Activated naive CD8-positive, alpha-beta T cell treated with anti-CD3 and anti-CD28 coated beads, Interleukin-2, amount 10 ng/mL, durations not matched to agents 7 days and 5 days (primary cell): ENCODE measurements around the gene DGLUCY. TPM values are rescaled to one million over a fixed set of nuclear protein-coding genes. Genes with fewer than 3 reads are reported as not detected.
A peak's percentile ranks its signal among the peaks of the same experiment; 100 is the strongest.
"Not testable (repeated sequence)": the region's sequence is repeated elsewhere in the genome, so short reads cannot be mapped to it uniquely, and the experiment has no call there.

Source experiments
- ATAC-seq: fragments of 150-1000 bp; cut with Tn5 transposase; one replicate; pipeline ENCODE4 v1.10.0; 2021; ENCODE audit warnings: low read depth, moderate library complexity
- POLR2A ChIA-PET: fragments of 350-600 bp; sonication (Branson Sonifier 250); formaldehyde crosslinking; loops from one replicate; lab custom pipeline; 2021; ENCODE audit warnings: antibody characterized with exemption; lab: Charles Lee
- DNase-seq: peaks from one replicate; pipeline ENCODE4 v3.0.0; 2021
- H3K27ac Mint-ChIP-seq: one replicate; pipeline ENCODE4 v1.8.0; 2022; ENCODE audit warnings: mild to moderate bottlenecking, mixed read lengths
- H3K27me3 Mint-ChIP-seq: one replicate; pipeline ENCODE4 v1.8.0; 2022; ENCODE audit warnings: mild to moderate bottlenecking, moderate library complexity, mixed read lengths
- H3K36me3 Mint-ChIP-seq: one replicate; pipeline ENCODE4 v1.8.0; 2021; ENCODE audit warnings: mild to moderate bottlenecking, mixed read lengths
- H3K4me1 Mint-ChIP-seq: one replicate; pipeline ENCODE4 v1.8.0; 2021; ENCODE audit warnings: mixed read lengths
- H3K4me3 Mint-ChIP-seq: one replicate; pipeline ENCODE4 v1.8.0; 2022; ENCODE audit warnings: mild to moderate bottlenecking, moderate library complexity, mixed read lengths
- H3K9me3 Mint-ChIP-seq: one replicate; pipeline ENCODE4 v1.8.0; 2021; ENCODE audit warnings: mixed read lengths
- total RNA-seq, 2 experiments: library from RNA; stranded (reverse); gene quantifications; one replicate each; pipeline ENCODE4 v1.2.3, GENCODE V29; 2021

Gene DGLUCY
- total RNA-seq, 2 experiments from 2014 or later: 135 to 136 TPM

- POLR2A ChIA-PET: interaction anchor here (0.7 to 7.1 kb wide), 17 partner anchors 10 to 624 kb away, joined by 3 to 232 read pairs (median 6); partner anchors contain the start of genes CCDC88C, RPS6KA5 and TC2N
- no peak for ATAC-seq
- H3K4me3 Mint-ChIP-seq: peak overlapping the region; percentile 88
Observed at GRCh38 chr14:91243074-91243471, 129.2 kb downstream of the DGLUCY start.

GRCh38 chr14:91244501-91244901, 130.6 kb downstream of the DGLUCY start, which contains the start of gene GPR68:
GPR68 (minus strand) TSS chr14:91244704; CDS start chr14:91235050, 9,654 bp downstream.
- no peaks in the 10 kb centered on the region for H3K9me3 Mint-ChIP-seq
- peaks cover 78% of the 10 kb centered on the region for H3K4me1 Mint-ChIP-seq
- H3K27me3 Mint-ChIP-seq: no peaks in the 10 kb centered on the region
- POLR2A ChIA-PET: interaction anchor here (0.7 to 7.1 kb wide), 22 partner anchors 11 to 623 kb away, joined by 3 to 232 read pairs (median 5); partner anchors contain the start of genes CCDC88C, DGLUCY, RPS6KA5 and TC2N
- DNase-seq: peak; percentile 64
- peak; percentile 13 for ATAC-seq
- H3K36me3 Mint-ChIP-seq: peaks cover 64% of the 10 kb centered on the region
- H3K4me3 Mint-ChIP-seq: peak within 1 kb of the TSS; percentile 88
- peak within 1 kb of the TSS; percentile 90 for H3K27ac Mint-ChIP-seq

More at GRCh38 chr14:91243074-91243471, 129.2 kb downstream of the DGLUCY start:
- no peak for DNase-seq
- Mint-ChIP-seq H3K9me3 (no peaks in the 10 kb centered on the region), H3K27me3 (no peaks in the 10 kb centered on the region), H3K36me3 (peaks cover 71% of the 10 kb centered on the region), H3K27ac (peak overlapping the region; percentile 90), H3K4me1 (peaks cover 81% of the 10 kb centered on the region)

GRCh38 chr14:91245029-91245428, 131.2 kb downstream of the DGLUCY start:
- Mint-ChIP-seq H3K27ac (peak overlapping the region; percentile 90), H3K27me3 (no peaks in the 10 kb centered on the region), H3K4me3 (peak overlapping the region; percentile 88), H3K36me3 (peaks cover 61% of the 10 kb centered on the region), H3K9me3 (no peaks in the 10 kb centered on the region), H3K4me1 (peaks cover 78% of the 10 kb centered on the region)
- POLR2A ChIA-PET: interaction anchor here (0.8 to 7.1 kb wide), 19 partner anchors 12 to 186 kb away, joined by 3 to 232 read pairs (median 5); partner anchors contain the start of genes CCDC88C, DGLUCY and RPS6KA5
- ATAC-seq (peak; percentile 40), DNase-seq (peak; percentile 75)

GRCh38 chr14:91245616-91246015, 131.7 kb downstream of the DGLUCY start:
- H3K36me3 Mint-ChIP-seq: peaks cover 57% of the 10 kb centered on the region
- POLR2A ChIA-PET: interaction anchor here (0.6 to 7.1 kb wide), 16 partner anchors 12 to 423 kb away, joined by 3 to 232 read pairs (median 5); partner anchors contain the start of genes DGLUCY and RPS6KA5
- not testable (repeated sequence) for ATAC-seq, DNase-seq, H3K27me3 Mint-ChIP-seq, H3K9me3 Mint-ChIP-seq
- H3K4me1 Mint-ChIP-seq: peaks cover 80% of the 10 kb centered on the region
- peak overlapping the region; percentile 90 for H3K27ac Mint-ChIP-seq
- peak overlapping the region; percentile 88 for H3K4me3 Mint-ChIP-seq

- H3K4me1 Mint-ChIP-seq: peaks cover 78% of the 10 kb centered on the region
- H3K4me3 Mint-ChIP-seq: peak overlapping the region; percentile 88
- peak overlapping the region; percentile 90 for H3K27ac Mint-ChIP-seq
- POLR2A ChIA-PET: interaction anchor here (0.6 to 7.1 kb wide), 12 partner anchors 11 to 424 kb away, joined by 3 to 232 read pairs (median 4); partner anchors contain the start of gene DGLUCY
- ATAC-seq (peak; percentile 59), DNase-seq (peak; percentile 68)
- no peaks in the 10 kb centered on the region for H3K9me3 Mint-ChIP-seq
- no peaks in the 10 kb centered on the region for H3K27me3 Mint-ChIP-seq
- peaks cover 57% of the 10 kb centered on the region for H3K36me3 Mint-ChIP-seq
Observed at GRCh38 chr14:91246051-91246852, 132.4 kb downstream of the DGLUCY start.

- Mint-ChIP-seq H3K27me3 (no peaks in the 10 kb centered on the region), H3K27ac (peak overlapping the region; percentile 97), H3K36me3 (peaks cover 33% of the 10 kb centered on the region), H3K9me3 (no peaks in the 10 kb centered on the region), H3K4me1 (peaks cover 72% of the 10 kb centered on the region), H3K4me3 (peak overlapping the region; percentile 78)
- POLR2A ChIA-PET: interaction anchor here (0.6 to 16.2 kb wide), 15 partner anchors 6 to 422 kb away, joined by 3 to 232 read pairs (median 4); partner anchors contain the start of genes GPR68 and RPS6KA5
- DNase-seq: peak; percentile 78
- peak; percentile 34 for ATAC-seq
Observed at GRCh38 chr14:91249841-91250616, 136.2 kb downstream of the DGLUCY start.

- H3K36me3 Mint-ChIP-seq: peaks cover 33% of the 10 kb centered on the region
- H3K9me3 Mint-ChIP-seq: no peaks in the 10 kb centered on the region
- no peak for ATAC-seq
Observed at GRCh38 chr14:91250912-91251311, 137.0 kb downstream of the DGLUCY start.

GRCh38 chr14:91252871-91253794, 139.3 kb downstream of the DGLUCY start:
- POLR2A ChIA-PET: interaction anchor here (0.6 to 16.2 kb wide), 9 partner anchors 9 to 189 kb away, joined by 3 to 232 read pairs (median 4); partner anchors contain the start of gene GPR68
- peaks cover 68% of the 10 kb centered on the region for H3K4me1 Mint-ChIP-seq
- H3K36me3 Mint-ChIP-seq: peaks cover 18% of the 10 kb centered on the region
- DNase-seq (peak; percentile 79), ATAC-seq (peak; percentile 12)
- peak overlapping the region; percentile 70 for H3K4me3 Mint-ChIP-seq
- H3K9me3 Mint-ChIP-seq: no peaks in the 10 kb centered on the region
- H3K27me3 Mint-ChIP-seq: no peaks in the 10 kb centered on the region
- H3K27ac Mint-ChIP-seq: peak overlapping the region; percentile 98

More at GRCh38 chr14:91250912-91251311, 137.0 kb downstream of the DGLUCY start:
- Mint-ChIP-seq H3K4me1 (peaks cover 74% of the 10 kb centered on the region), H3K27ac (peak overlapping the region; percentile 97), H3K4me3 (peak overlapping the region; percentile 78), H3K27me3 (no peaks in the 10 kb centered on the region)
- POLR2A ChIA-PET: interaction anchor here (0.8 to 16.2 kb wide), 8 partner anchors 7 to 190 kb away, joined by 3 to 232 read pairs (median 6); partner anchors contain the start of genes GPR68 and RPS6KA5
- DNase-seq: no peak

GRCh38 chr14:91253795-91254323, 140.0 kb downstream of the DGLUCY start:
- Mint-ChIP-seq H3K36me3 (peaks cover 14% of the 10 kb centered on the region), H3K27me3 (no peaks in the 10 kb centered on the region), H3K9me3 (no peaks in the 10 kb centered on the region), H3K4me3 (peak overlapping the region; percentile 55), H3K4me1 (peaks cover 64% of the 10 kb centered on the region), H3K27ac (peak overlapping the region; percentile 93)
- POLR2A ChIA-PET: interaction anchor here (1.4 to 16.2 kb wide), 3 partner anchors 10 to 25 kb away, joined by 5 to 232 read pairs (median 32); partner anchors contain the start of gene GPR68
- ATAC-seq (peak; percentile 2), DNase-seq (no peak)

GRCh38 chr14:91254461-91254860, 140.6 kb downstream of the DGLUCY start:
- peaks cover 13% of the 10 kb centered on the region for H3K36me3 Mint-ChIP-seq
- peak overlapping the region; percentile 55 for H3K4me3 Mint-ChIP-seq
- H3K9me3 Mint-ChIP-seq: no peaks in the 10 kb centered on the region
- DNase-seq (no peak), ATAC-seq (peak; percentile 46)
- H3K27me3 Mint-ChIP-seq: no peaks in the 10 kb centered on the region
- peaks cover 62% of the 10 kb centered on the region for H3K4me1 Mint-ChIP-seq
- POLR2A ChIA-PET: interaction anchor here (1.4 to 16.2 kb wide), 3 partner anchors 10 to 26 kb away, joined by 5 to 232 read pairs (median 32); partner anchors contain the start of gene GPR68
- peak overlapping the region; percentile 93 for H3K27ac Mint-ChIP-seq

- POLR2A ChIA-PET: interaction anchor here (1.0 to 16.2 kb wide), 3 partner anchors 11 to 162 kb away, joined by 3 to 232 read pairs (median 32); partner anchors contain the start of genes CCDC88C and GPR68
- no peaks in the 10 kb centered on the region for H3K27me3 Mint-ChIP-seq
Observed at GRCh38 chr14:91255026-91255695, 141.3 kb downstream of the DGLUCY start.

More at GRCh38 chr14:91255026-91255695, 141.3 kb downstream of the DGLUCY start:
- peaks cover 56% of the 10 kb centered on the region for H3K4me1 Mint-ChIP-seq
- peak overlapping the region; percentile 55 for H3K4me3 Mint-ChIP-seq
- H3K9me3 Mint-ChIP-seq: no peaks in the 10 kb centered on the region
- peak overlapping the region; percentile 93 for H3K27ac Mint-ChIP-seq
- ATAC-seq: no peak
- peaks cover 12% of the 10 kb centered on the region for H3K36me3 Mint-ChIP-seq
- DNase-seq: no peak
